Measurements from ENCODE around the gene CYFIP1. TPM values are rescaled to one million over a fixed set of nuclear protein-coding genes. Genes with fewer than 3 reads are reported as not detected.

Gene CYFIP1
- total and polyA plus RNA-seq, 7 experiments from 2014 or later, result 0.40 to 37.8 (median 10.0) TPM

- H3K4me1 ChIP-seq (ENCODE audit: control insufficient read depth in 2 of 2, insufficient read depth in 2 of 2, low read length in 2 of 2), result peaks cover 6 to 8% of the 10 kb centered on the region in 2 donors
- H3K4me3 ChIP-seq (ENCODE audit: low read length), result no peak overlapping the region
- no peaks in the 10 kb centered on the region for H3K27me3 ChIP-seq (ENCODE audit: control insufficient read depth in 2 of 2, insufficient read depth in 2 of 2, low read length in 2 of 2)
- peaks cover 23 to 67% (median 49%) of the 10 kb centered on the region in 7 donors for H3K4me1 Mint-ChIP-seq
- H3K27ac Mint-ChIP-seq, result peak overlapping the region in 3 of 9 donors; percentile 17 to 36 (median 21)
- no peaks in the 10 kb centered on the region for H3K9me3 ChIP-seq (ENCODE audit: control insufficient read depth in 2 of 3, low read length in 3 of 3)
- H3K27ac ChIP-seq (ENCODE audit: low read depth, low read length), result no peak overlapping the region
- ATAC-seq (no peak), DNase-seq (no peak)
- peaks cover 0 to 15% (median 11%) of the 10 kb centered on the region in 5 donors for H3K36me3 Mint-ChIP-seq
- intact Hi-C loops (cut with micrococcal nuclease), result no loop called here
- H3K36me3 ChIP-seq (ENCODE audit: control insufficient read depth in 2 of 3, insufficient read depth in 3 of 3, low read length in 3 of 3), result peaks cover 0 to 41% (median 3%) of the 10 kb centered on the region in 3 experiments
- peaks cover 0 to 3% (median 0%) of the 10 kb centered on the region in 11 donors for H3K9me3 Mint-ChIP-seq
- POLR2A ChIA-PET, result no interaction called here
- CTCF ChIA-PET, result no interaction called here
- H3K27me3 Mint-ChIP-seq, result no peaks in the 10 kb centered on the region
- H3K4me3 Mint-ChIP-seq, result no peak overlapping the region
Observed at GRCh38 chr15:22845289-22845900, 134.8 kb downstream of the CYFIP1 start.

DNA sequence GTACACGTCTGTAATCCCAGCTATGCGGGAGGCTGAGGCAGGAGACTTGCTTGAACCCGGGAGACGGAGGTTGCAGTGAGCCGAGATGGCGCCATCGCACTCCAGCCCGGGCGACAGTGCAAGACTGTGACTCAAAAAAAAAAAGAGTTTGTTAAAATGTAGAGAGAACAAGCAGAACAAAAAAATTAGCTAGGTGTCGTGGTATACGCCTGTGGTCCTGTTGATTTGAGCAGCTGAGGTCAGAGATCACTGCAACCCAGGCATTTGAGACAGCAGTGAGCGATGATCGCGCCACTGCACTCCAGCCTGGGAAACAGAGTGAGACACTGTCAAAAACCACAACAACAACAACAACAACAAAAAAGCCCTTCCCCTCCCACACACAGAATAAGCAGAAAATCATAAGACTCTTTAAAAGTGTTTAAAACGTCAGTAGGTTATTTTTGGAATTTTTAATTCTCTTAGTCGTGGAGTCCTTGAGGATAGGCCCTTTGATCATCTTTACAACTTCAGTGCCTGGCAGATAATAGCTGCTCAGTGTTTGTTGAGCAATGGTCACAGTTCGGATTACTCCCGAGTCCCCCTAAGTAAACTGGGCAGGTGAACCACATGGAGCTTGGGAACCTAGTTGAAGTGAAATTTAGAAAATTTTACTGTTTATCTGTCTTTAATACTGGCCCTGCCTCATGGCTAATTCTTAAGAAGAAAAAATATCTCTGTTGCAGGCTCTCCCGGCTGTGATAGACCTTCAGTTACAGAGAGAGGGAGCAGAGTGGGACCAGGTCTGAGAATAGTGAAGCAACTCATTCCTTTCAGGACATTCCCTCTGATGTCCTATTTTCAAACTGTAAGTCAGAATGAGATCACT is 135.5 kb downstream of the CYFIP1 start:
- H3K4me1 Mint-ChIP-seq, result peaks cover 23 to 70% (median 51%) of the 10 kb centered on the region in 7 donors
- CTCF ChIA-PET, result no interaction called here
- intact Hi-C loops (cut with micrococcal nuclease), result no loop called here
- no peaks in the 10 kb centered on the region for H3K27me3 Mint-ChIP-seq
- Histone ChIP-seq H3K27me3 (ENCODE audit: control insufficient read depth in 2 of 2, insufficient read depth in 2 of 2, low read length in 2 of 2) (no peaks in the 10 kb centered on the region), H3K9me3 (ENCODE audit: control insufficient read depth in 2 of 3, low read length in 3 of 3) (no peaks in the 10 kb centered on the region), H3K4me1 (ENCODE audit: control insufficient read depth in 2 of 2, insufficient read depth in 2 of 2, low read length in 2 of 2) (peaks cover 11 to 14% of the 10 kb centered on the region in 2 donors), H3K4me3 (ENCODE audit: low read length) (no peak overlapping the region), H3K36me3 (ENCODE audit: control insufficient read depth in 2 of 3, insufficient read depth in 3 of 3, low read length in 3 of 3) (peaks cover 0 to 33% (median 3%) of the 10 kb centered on the region in 3 experiments), H3K27ac (ENCODE audit: low read depth, low read length) (no peak overlapping the region)
- no peak for ATAC-seq
- POLR2A ChIA-PET, result no interaction called here
- H3K27ac Mint-ChIP-seq, result peak overlapping the region in 2 of 9 donors; percentile 10 to 53
- no peak overlapping the region for H3K4me3 Mint-ChIP-seq
- peaks cover 0 to 15% (median 11%) of the 10 kb centered on the region in 5 donors for H3K36me3 Mint-ChIP-seq
- peaks cover 0 to 3% (median 0%) of the 10 kb centered on the region in 11 donors for H3K9me3 Mint-ChIP-seq
- DNase-seq, result no peak

- intact Hi-C loops (cut with micrococcal nuclease), result loop anchor here in 1 of 2 donors (5.0 kb wide), 2 partner anchors 82 to 198 kb away; partner anchors contain the start of gene TUBGCP5
- H3K4me3 ChIP-seq (ENCODE audit: low read length), result peak overlapping the region; percentile 95
- peaks cover 15 to 18% of the 10 kb centered on the region in 2 donors for H3K4me1 ChIP-seq (ENCODE audit: control insufficient read depth in 2 of 2, insufficient read depth in 2 of 2, low read length in 2 of 2)
- DNase-seq (peak in 3 of 9 donors; percentile 9 to 17 (median 11)), ATAC-seq (no peak)
- no peaks in the 10 kb centered on the region for H3K9me3 ChIP-seq (ENCODE audit: control insufficient read depth in 2 of 3, low read length in 3 of 3)
- Mint-ChIP-seq H3K27ac (peak overlapping the region; percentile 81 to 99 (median 94)), H3K27me3 (no peaks in the 10 kb centered on the region), H3K9me3 (peaks cover 0 to 1% (median 0%) of the 10 kb centered on the region in 11 donors), H3K4me3 (peak overlapping the region; percentile 89 to 99 (median 94)), H3K4me1 (peaks cover 18 to 41% (median 29%) of the 10 kb centered on the region in 7 donors), H3K36me3 (peaks cover 0 to 8% (median 6%) of the 10 kb centered on the region in 5 donors)
- POLR2A ChIA-PET, result interaction anchor here (0.6 to 1.0 kb wide), 2 partner anchors 9 to 604 kb away, joined by 3 to 6 read pairs; no protein-coding TSS in a partner anchor
- peak overlapping the region; percentile 98 for H3K27ac ChIP-seq (ENCODE audit: low read depth, low read length)
- H3K27me3 ChIP-seq (ENCODE audit: control insufficient read depth in 2 of 2, insufficient read depth in 2 of 2, low read length in 2 of 2), result no peaks in the 10 kb centered on the region
- CTCF ChIA-PET, result no interaction called here
- H3K36me3 ChIP-seq (ENCODE audit: control insufficient read depth in 2 of 3, insufficient read depth in 3 of 3, low read length in 3 of 3), result peaks cover 0 to 11% (median 0%) of the 10 kb centered on the region in 3 experiments
Observed at GRCh38 chr15:22839046-22839695, 141.0 kb downstream of the CYFIP1 start.

DNA sequence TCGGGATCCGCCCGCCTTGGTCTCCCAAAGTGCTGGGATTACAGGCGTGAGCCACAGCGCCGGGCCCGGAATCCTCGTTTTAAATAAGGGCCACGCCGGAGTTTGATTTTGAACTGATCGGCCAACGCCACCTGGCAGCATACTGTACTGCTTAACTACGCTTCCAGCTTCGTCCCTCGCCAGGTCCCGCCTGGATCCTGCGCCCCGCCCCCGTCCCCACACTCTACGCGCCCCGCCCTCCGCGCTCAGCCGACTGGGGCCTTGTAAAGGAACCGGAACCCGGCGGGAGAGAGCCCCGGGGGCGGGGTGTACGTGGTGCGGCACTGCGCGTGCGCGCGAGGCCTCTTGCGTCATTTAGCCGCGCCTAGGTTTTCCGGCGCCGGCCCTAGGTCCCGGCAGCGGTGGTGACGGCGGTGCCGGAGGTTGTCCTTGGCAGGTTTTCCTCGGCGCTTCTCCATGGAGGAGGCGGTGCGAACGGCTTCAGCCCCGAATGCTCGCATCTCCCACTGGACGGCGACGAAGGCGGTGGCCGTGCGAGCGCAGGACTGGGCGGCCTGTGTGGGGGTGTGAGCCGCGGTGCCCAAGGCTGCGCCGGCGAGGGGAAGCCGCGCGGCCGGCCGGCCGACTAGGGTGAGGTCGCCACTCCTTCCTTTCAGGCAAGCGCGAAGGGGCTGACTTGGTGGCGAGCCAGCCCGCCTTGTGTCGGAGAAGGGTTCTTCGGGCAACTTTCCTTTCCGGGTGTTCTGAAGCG is 141.7 kb downstream of the CYFIP1 start, which contains the start of gene NIPA2:
Gene NIPA2 (plus strand): TSS at position 375 of the 751 bp plus-strand sequence. CDS start 13,066 bp downstream, outside the sequence.
- H3K27me3 Mint-ChIP-seq, result peaks cover 0 to 4% (median 0%) of the 10 kb centered on the region in 5 donors
- CTCF ChIA-PET, result no interaction called here
- Histone ChIP-seq H3K36me3 (ENCODE audit: control insufficient read depth in 2 of 3, insufficient read depth in 3 of 3, low read length in 3 of 3) (peaks cover 0 to 11% (median 0%) of the 10 kb centered on the region in 3 experiments), H3K9me3 (ENCODE audit: control insufficient read depth in 2 of 3, low read length in 3 of 3) (no peaks in the 10 kb centered on the region), H3K4me1 (ENCODE audit: control insufficient read depth in 2 of 2, insufficient read depth in 2 of 2, low read length in 2 of 2) (peaks cover 15 to 18% of the 10 kb centered on the region in 2 donors), H3K4me3 (ENCODE audit: low read length) (peak within 1 kb of the TSS; percentile 95), H3K27ac (ENCODE audit: low read depth, low read length) (peak within 1 kb of the TSS; percentile 98), H3K27me3 (ENCODE audit: control insufficient read depth in 2 of 2, insufficient read depth in 2 of 2, low read length in 2 of 2) (no peaks in the 10 kb centered on the region)
- intact Hi-C loops (cut with micrococcal nuclease), result loop anchor here (1.0 to 5.0 kb wide), 4 partner anchors 51 to 201 kb away; partner anchors contain the start of gene TUBGCP5 (in 2 of the 2)
- DNase-seq (peak; percentile 97 to 99 (median 98)), ATAC-seq (peak; percentile 98)
- H3K27ac Mint-ChIP-seq, result peak within 1 kb of the TSS; percentile 81 to 99 (median 94)
- H3K9me3 Mint-ChIP-seq, result peaks cover 0 to 1% (median 0%) of the 10 kb centered on the region in 11 donors
- H3K4me3 Mint-ChIP-seq, result peak within 1 kb of the TSS; percentile 89 to 99 (median 94)
- POLR2A ChIA-PET, result interaction anchor here (1.0 to 1.5 kb wide), 3 partner anchors 10 to 53 kb away, joined by 3 to 7 read pairs (median 5); partner anchors contain the start of gene NIPA1
- H3K4me1 Mint-ChIP-seq, result peaks cover 18 to 41% (median 29%) of the 10 kb centered on the region in 7 donors
- H3K36me3 Mint-ChIP-seq, result peaks cover 0 to 8% (median 6%) of the 10 kb centered on the region in 5 donors

DNA sequence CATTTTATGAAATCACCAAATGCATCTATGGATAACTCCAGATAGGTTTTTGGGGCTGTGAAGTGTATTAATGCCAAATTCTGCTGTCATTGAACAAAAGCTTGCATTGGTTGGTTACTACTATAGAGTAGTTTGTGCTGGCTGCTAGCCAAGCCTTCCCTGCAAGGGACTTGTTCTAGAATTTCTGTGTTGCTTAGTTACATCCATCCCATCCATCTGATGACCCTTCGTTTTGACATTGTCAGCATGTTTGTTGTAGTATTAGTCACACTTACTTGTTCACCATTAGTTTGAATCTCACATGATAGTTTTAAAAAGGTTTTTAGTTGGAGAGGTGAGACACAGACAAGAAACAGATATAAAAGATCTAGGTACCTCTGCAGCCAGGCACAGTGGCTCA is 148.7 kb downstream of the CYFIP1 start:
- intact Hi-C loops (cut with micrococcal nuclease), result no loop called here
- no peaks in the 10 kb centered on the region for H3K27me3 ChIP-seq (ENCODE audit: control insufficient read depth in 2 of 2, insufficient read depth in 2 of 2, low read length in 2 of 2)
- Mint-ChIP-seq H3K4me3 (no peak overlapping the region), H3K9me3 (peaks cover 0 to 4% (median 0%) of the 10 kb centered on the region in 11 donors), H3K27me3 (peaks cover 0 to 7% (median 0%) of the 10 kb centered on the region in 5 donors), H3K4me1 (no peaks in the 10 kb centered on the region), H3K27ac (no peak overlapping the region), H3K36me3 (peaks cover 1 to 14% (median 3%) of the 10 kb centered on the region in 5 donors)
- POLR2A ChIA-PET, result no interaction called here
- H3K36me3 ChIP-seq (ENCODE audit: control insufficient read depth in 2 of 3, insufficient read depth in 3 of 3, low read length in 3 of 3), result peaks cover 0 to 3% (median 1%) of the 10 kb centered on the region in 3 experiments
- no peak overlapping the region for H3K4me3 ChIP-seq (ENCODE audit: low read length)
- ATAC-seq (no peak), DNase-seq (no peak)
- H3K4me1 ChIP-seq (ENCODE audit: control insufficient read depth in 2 of 2, insufficient read depth in 2 of 2, low read length in 2 of 2), result no peaks in the 10 kb centered on the region
- no peak overlapping the region for H3K27ac ChIP-seq (ENCODE audit: low read depth, low read length)
- no peaks in the 10 kb centered on the region for H3K9me3 ChIP-seq (ENCODE audit: control insufficient read depth in 2 of 3, low read length in 3 of 3)
- CTCF ChIA-PET, result no interaction called here

All from naive thymus-derived CD4-positive, alpha-beta T cell (primary cell).